Adrenal gland (tissue), 12 donors: Measurements from ENCODE around the gene AKAP11. TPM values are rescaled to one million over a fixed set of nuclear protein-coding genes. Genes with fewer than 3 reads are reported as not detected.

ENCODE experiments used
- DNase-seq, 7 donors: peaks; one replicate each; pipeline ENCODE4 v3.0.0-alpha.2; 2019 to 2020
- H3K27ac ChIP-seq, 5 donors: fragments of 200-600 bp; sonication (generic) in 4 of 5; 1 replicate in 3 of 5; 2 replicates in 2 of 5; pipeline versions ENCODE4 v1.5.1 to v1.8.0; 2016 to 2020; ENCODE audit warnings: mild to moderate bottlenecking in 1 of 5
- H3K27me3 ChIP-seq: fragments of 200-600 bp; 2 replicates; pipeline ENCODE4 v1.8.0; 2021
- H3K36me3 ChIP-seq, 2 donors: fragments of 200-600 bp; replicated peaks in 1 of 2; 1 replicate in 1 of 2; 2 replicates in 1 of 2; pipeline versions ENCODE4 v1.5.1 to v1.8.0; 2018 to 2022
- H3K4me1 ChIP-seq, 2 donors: fragments of 200-600 bp; replicated peaks in 1 of 2; 1 replicate in 1 of 2; 2 replicates in 1 of 2; pipeline versions ENCODE4 v1.5.1 to v1.8.0; 2018 to 2021
- H3K4me3 ChIP-seq, 4 donors: fragments of 200-600 bp; sonication (generic) in 3 of 4; one replicate each; pipeline ENCODE4 v1.5.1; 2016 to 2018
- H3K9me3 ChIP-seq, 3 donors: fragments of 200-600 bp; sonication (generic) in 1 of 3; replicated peaks in 1 of 3; 1 replicate in 2 of 3; 2 replicates in 1 of 3; pipeline versions ENCODE4 v1.5.1 to v1.8.0; 2016 to 2021
- CTCF ChIP-seq, 6 experiments: fragments of 450-650 bp in 4 of 6; fragments of 200-600 bp in 2 of 6; sonication (generic) in 1 of 6; IDR thresholded peaks; 1 replicate in 5 of 6; 2 replicates in 1 of 6; pipeline versions ENCODE4 v1.5.1 to v1.8.0; 2016 to 2021; ENCODE audit warnings: antibody characterized with exemption in 6 of 6, mild to moderate bottlenecking in 2 of 6, moderate library complexity in 1 of 6
- POLR2A ChIP-seq, 2 donors: fragments of 450-650 bp; IDR thresholded peaks; one replicate each; pipeline ENCODE4 v1.6.1; 2017; ENCODE audit warnings: antibody characterized with exemption in 2 of 2, mild to moderate bottlenecking in 2 of 2, moderate library complexity in 1 of 2
- WGBS, 4 donors: extraction: QIAGEN DNeasy Blood & Tissue Kit in 2 of 4; methylation state at CpG; one replicate each; pipeline versions ENCODE4 v1.1.5 to v1.1.7; 2013 to 2017; 5-methylcytosine and 5-hydroxymethylcytosine counted together
- intact Hi-C, 2 donors: fragments of 100-400 bp; cut with DNase I; formaldehyde crosslinking; loops; one replicate each; pipeline versions ENCODE4 v1.14.1 to v1.15.0; 2022 to 2023
- polyA plus RNA-seq, 3 donors: library from polyadenylated mRNA; stranded (reverse); fragments of 200-250 nt in 2 of 3; fragments of 350-450 nt in 1 of 3; fragmentation: Illumina TruSeq in 1 of 3; extraction: RNeasy Lipid Tissue Mini Kit (QIAGEN cat#74804) in 1 of 3; gene quantifications; one replicate each; pipeline ENCODE4 v1.2.3, GENCODE V29; 2013 to 2014
- total RNA-seq, 9 donors: library from RNA; depleted of rRNA in 4 of 9; stranded (reverse); fragments of >200 nt in 4 of 9; fragments of 120-200 nt in 1 of 9; fragmentation: NEBNext Ultra II Directional in 1 of 9; extraction: Animal tissue kit (Norgen Biotek cat#: 25700) in 1 of 9; gene quantifications; one replicate each; pipeline versions ENCODE4 v1.1.0 to v1.2.4, GENCODE V29; 2013 to 2023
- donor health status: healthy with polysubstance abuse.
- donor health status: Bipolar disorder and iron deficiency.
- donor health status: DM: yes; HTN: yes; CAD: no.
- donor health status: DM: no; HTN: no; CAD: no.
- donor health status: DM: no; HTN: no; CAD: no.
- donor health status: DM: yes; HTN: yes; CAD: no.

The AKAP11 gene
- total and polyA plus RNA-seq, 12 donors: 5.0 to 42.2 (median 31.1) TPM

DNA sequence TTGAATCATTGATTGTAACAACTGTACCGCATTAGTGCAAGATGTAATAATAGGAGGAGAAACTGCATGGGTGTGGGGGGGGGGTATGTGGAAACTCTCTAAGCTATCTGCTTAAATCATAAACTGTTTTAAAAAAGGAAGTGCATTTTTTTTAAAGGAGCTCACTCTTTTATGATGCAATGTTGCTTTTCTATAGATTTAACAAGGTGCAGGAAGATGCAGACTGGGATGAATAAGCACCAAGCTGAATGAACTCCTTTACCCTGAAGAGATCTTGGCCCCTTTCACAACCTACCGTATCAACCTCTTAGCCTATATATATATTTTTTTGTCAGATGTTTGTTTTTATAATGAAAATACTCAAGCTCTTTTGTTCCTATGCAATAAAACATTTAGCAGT, 95.9 kb downstream of the AKAP11 start:
- TF ChIP-seq POLR2A (IDR thresholded peaks at IDR 0.05): no peak
- Histone ChIP-seq H3K4me1 (no peaks in the 10 kb centered on the region), H3K9me3 (no peaks in the 10 kb centered on the region), H3K36me3 (no peaks in the 10 kb centered on the region), H3K4me3 (no peak overlapping the region), H3K27me3 (no peaks in the 10 kb centered on the region), H3K27ac (no peak overlapping the region)
- 46 to 79% (median 71%) methylated on average over 2 of the region's 2 CpGs for WGBS, 4 donors
- no peak for DNase-seq
- intact Hi-C loops: no loop called here

- intact Hi-C loops: no loop called here
- DNase-seq: no peak
- H3K4me3 ChIP-seq: no peak overlapping the region
- H3K27me3 ChIP-seq: no peaks in the 10 kb centered on the region
- WGBS, 4 donors: 84 to 91% (median 86%) methylated on average over 8 of the region's 8 CpGs
- no peaks in the 10 kb centered on the region for H3K36me3 ChIP-seq
- H3K4me1 ChIP-seq: no peaks in the 10 kb centered on the region
- TF ChIP-seq CTCF (IDR thresholded peaks at IDR 0.05) (no peak), POLR2A (IDR thresholded peaks at IDR 0.05) (no peak)
- no peaks in the 10 kb centered on the region for H3K9me3 ChIP-seq
- no peak overlapping the region for H3K27ac ChIP-seq
Observed at GRCh38 chr13:42369071-42369797, 97.3 kb downstream of the AKAP11 start.

- no peak for DNase-seq
- intact Hi-C loops: no loop called here
- no peaks in the 10 kb centered on the region for H3K4me1 ChIP-seq
- H3K9me3 ChIP-seq: no peaks in the 10 kb centered on the region
- H3K27me3 ChIP-seq: no peaks in the 10 kb centered on the region
- 74 to 76% (median 75%) methylated on average over 6 of the region's 6 CpGs for WGBS, 4 donors
- no peak overlapping the region for H3K27ac ChIP-seq
- no peaks in the 10 kb centered on the region for H3K36me3 ChIP-seq
- no peak overlapping the region for H3K4me3 ChIP-seq
- TF ChIP-seq POLR2A (IDR thresholded peaks at IDR 0.05) (no peak), CTCF (IDR thresholded peaks at IDR 0.05) (no peak)
Observed at GRCh38 chr13:42370229-42370628, 98.3 kb downstream of the AKAP11 start.

Other genes with a start within 250 kb of the AKAP11 start
- 1 to 10 TPM; 1.1 to 7.1 (median 4.7) TPM for gene DGKH, start 223.5 kb upstream of the AKAP11 start, total RNA-seq
- 1 to 10 TPM in 1 of 3 donors, under 1 TPM in 2; 0.81 to 1.2 (median 0.88) TPM for gene DGKH, start 223.5 kb upstream of the AKAP11 start, polyA plus RNA-seq